Astrocyte of the cerebellum (primary cell): Measurements from ENCODE around the gene HOXA10.

Source experiments
- DNase-seq: peaks from one replicate; pipeline ENCODE4 v3.0.0-alpha.2; 2011; ENCODE audit warnings: low read depth
- H3K4me3 ChIP-seq: 2 replicates; pipeline ENCODE4 v1.5.1; 2011; ENCODE audit warnings: mild to moderate bottlenecking, low read depth, low read length, moderate library complexity
- in situ Hi-C: cut with HindIII; loops from 2 replicates; pipeline ENCODE4 v1.10.0; 2017; ENCODE audit warnings: low sequenced_read_pairs
- TF ChIP-seq, protein P1 (sequence below): IDR thresholded peaks from 2 replicates; pipeline ENCODE4 v1.5.1; 2012; ENCODE audit warnings: low read length, low read depth, moderate library complexity, mild to moderate bottlenecking; ENCODE audit errors: missing control alignments

HOXA10 gene

DNA sequence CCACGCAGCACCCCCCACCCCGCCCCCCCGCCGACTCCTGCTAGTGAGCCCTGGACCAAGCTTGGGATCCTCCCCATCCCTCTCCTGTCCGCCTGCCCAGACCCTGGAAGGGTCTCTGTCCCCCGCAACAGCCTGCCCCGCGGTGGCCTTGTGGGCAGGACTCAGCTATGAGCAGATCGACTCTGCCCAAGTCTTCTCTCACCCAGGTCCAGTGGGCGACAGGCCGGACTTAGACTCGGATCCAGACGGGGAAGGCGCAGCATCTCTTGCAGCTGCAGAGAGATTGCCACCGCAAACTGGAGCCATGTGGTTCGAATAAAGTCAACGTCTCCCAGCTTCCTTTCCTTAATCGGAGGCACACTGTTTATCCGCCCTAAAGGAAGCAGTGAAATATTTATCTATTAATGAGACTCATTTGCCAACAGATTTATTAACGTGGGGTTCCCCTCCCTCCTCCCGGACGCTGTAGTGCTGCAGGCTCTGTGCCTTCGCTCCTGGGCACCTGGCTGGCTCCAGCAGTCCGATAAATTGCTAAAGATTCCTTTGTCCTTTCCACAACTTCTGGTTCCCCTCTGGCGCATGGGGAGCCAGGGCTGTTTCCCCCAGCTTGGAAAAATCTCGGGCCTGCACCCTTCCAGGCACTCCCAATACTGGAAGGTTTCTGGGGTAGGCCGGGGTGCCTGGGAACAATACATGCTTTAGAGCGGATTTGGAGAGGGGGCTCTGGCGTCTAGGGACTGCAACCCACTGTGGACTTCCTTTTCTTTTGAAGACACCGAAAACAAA lies 17.0 kb downstream of the HOXA10 start:
- TF ChIP-seq, protein P1, sequence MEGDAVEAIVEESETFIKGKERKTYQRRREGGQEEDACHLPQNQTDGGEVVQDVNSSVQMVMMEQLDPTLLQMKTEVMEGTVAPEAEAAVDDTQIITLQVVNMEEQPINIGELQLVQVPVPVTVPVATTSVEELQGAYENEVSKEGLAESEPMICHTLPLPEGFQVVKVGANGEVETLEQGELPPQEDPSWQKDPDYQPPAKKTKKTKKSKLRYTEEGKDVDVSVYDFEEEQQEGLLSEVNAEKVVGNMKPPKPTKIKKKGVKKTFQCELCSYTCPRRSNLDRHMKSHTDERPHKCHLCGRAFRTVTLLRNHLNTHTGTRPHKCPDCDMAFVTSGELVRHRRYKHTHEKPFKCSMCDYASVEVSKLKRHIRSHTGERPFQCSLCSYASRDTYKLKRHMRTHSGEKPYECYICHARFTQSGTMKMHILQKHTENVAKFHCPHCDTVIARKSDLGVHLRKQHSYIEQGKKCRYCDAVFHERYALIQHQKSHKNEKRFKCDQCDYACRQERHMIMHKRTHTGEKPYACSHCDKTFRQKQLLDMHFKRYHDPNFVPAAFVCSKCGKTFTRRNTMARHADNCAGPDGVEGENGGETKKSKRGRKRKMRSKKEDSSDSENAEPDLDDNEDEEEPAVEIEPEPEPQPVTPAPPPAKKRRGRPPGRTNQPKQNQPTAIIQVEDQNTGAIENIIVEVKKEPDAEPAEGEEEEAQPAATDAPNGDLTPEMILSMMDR = no peak
- DNase-seq = no peak
- in situ Hi-C loops = loop anchor here (25.0 kb wide), 1 partner anchor 995 kb away; the partner anchor contains the start of gene NFE2L3
- H3K4me3 ChIP-seq = no peak overlapping the region

GRCh38 chr7:27156508-27156898 lies 17.6 kb downstream of the HOXA10 start, which contains the start of gene HOXA7:
HOXA7 (minus strand) TSS chr7:27156675; CDS start chr7:27156545, 130 bp downstream.
- DNase-seq = no peak
- no peak within 1 kb of the TSS for H3K4me3 ChIP-seq
- TF ChIP-seq, protein P1 = no peak
- in situ Hi-C loops = loop anchor here (25.0 kb wide), 1 partner anchor 994 kb away; the partner anchor contains the start of gene NFE2L3

- no peak for DNase-seq
- H3K4me3 ChIP-seq = no peak overlapping the region
- in situ Hi-C loops = loop anchor here (25.0 kb wide), 1 partner anchor 994 kb away; the partner anchor contains the start of gene NFE2L3
- TF ChIP-seq, protein P1 = no peak
These were observed 18.2 kb downstream of the HOXA10 start for GRCh38 chr7:27155816-27156507.

DNA sequence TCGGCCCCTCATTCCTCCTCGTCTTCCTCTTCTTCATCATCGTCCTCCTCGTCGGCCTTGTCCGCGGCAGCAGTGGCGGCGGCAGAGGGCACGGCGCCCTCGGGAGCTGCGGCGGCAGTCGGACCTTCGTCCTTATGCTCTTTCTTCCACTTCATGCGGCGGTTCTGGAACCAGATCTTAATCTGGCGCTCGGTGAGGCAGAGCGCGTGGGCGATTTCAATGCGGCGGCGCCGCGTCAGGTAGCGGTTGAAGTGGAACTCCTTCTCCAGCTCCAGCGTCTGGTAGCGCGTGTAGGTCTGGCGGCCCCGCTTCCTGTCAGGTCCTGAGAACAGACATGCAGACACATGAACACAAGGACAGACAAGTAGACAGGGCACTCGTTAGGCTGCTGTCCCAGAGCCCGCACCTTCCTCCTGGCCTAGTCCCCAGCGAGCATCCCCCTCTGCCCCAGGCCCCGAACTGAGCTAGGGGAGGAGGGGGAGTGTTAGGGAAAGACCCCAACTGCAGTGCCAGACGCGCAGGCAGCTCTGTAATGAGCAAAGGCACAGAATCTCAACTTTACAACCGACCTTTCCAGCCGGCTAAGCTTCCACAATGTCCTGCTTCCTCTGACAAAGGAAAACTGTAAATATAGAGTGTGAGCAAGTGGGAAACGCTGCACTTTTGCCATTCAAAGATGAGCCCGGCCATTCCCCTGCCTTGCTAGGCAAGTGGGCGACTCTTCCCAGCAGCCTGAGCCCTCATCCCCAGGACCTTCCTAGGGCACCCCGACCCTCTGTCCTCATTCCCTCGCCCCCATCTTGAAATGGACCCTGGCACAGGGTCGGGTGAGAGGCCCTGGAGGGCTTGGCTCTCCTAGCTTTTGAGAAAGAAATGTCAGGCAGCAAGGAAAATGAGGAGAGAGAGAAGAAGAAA lies 19.0 kb downstream of the HOXA10 start:
- no peak for DNase-seq
- TF ChIP-seq, protein P1 = no peak
- in situ Hi-C loops = loop anchor here (25.0 kb wide), 1 partner anchor 993 kb away; the partner anchor contains the start of gene NFE2L3
- no peak overlapping the region for H3K4me3 ChIP-seq

DNA sequence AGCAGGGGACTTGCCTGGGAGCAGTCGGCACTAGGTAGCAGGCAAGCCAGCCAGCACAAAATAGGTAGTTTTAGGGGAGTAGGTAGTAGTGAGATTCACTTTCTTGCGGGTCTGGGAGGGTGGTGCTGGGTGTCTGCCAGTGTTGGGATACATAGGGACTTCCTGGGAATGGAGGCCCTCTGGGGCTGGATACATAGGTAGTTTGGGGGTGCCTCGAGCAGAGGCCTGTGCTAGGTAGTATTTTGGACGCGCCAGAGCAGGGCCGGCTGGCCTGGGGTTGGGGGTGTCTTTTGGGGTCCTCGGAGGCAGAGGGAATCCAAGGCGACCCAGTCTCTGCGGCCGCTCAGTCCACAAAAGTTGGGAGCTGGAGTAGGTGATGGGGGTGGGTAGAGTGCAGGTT lies 19.8 kb downstream of the HOXA10 start:
- no peak overlapping the region for H3K4me3 ChIP-seq
- in situ Hi-C loops = loop anchor here (25.0 kb wide), 1 partner anchor 992 kb away; the partner anchor contains the start of gene NFE2L3
- TF ChIP-seq, protein P1 = no peak
- no peak for DNase-seq

- no peak overlapping the region for H3K4me3 ChIP-seq
- in situ Hi-C loops = loop anchor here (25.0 kb wide), 1 partner anchor 991 kb away; the partner anchor contains the start of gene NFE2L3
- TF ChIP-seq, protein P1 = no peak
- DNase-seq = no peak
These were observed 20.6 kb downstream of the HOXA10 start for GRCh38 chr7:27153526-27153925.
